Keratinocyte (primary cell): ENCODE data around the gene B4GALNT3. TPM values are rescaled to one million over a fixed set of nuclear protein-coding genes. Genes with fewer than 3 reads are reported as not detected.

Source experiments
- DNase-seq: peaks from one replicate; pipeline ENCODE4 v3.0.0-alpha.2; 2011; ENCODE audit warnings: low read depth, missing footprints, low spot score
- FAIRE-seq: peaks from 2 replicates; lab custom pipeline; 2011; peaks lifted over from hg19 to GRCh38; lab: Jason Lieb, UNC
- H2AFZ ChIP-seq: 2 replicates; pipeline ENCODE4 v1.6.0; 2012; ENCODE audit warnings: low read length, control low read depth, inconsistent platforms; ENCODE audit not compliant: control insufficient read depth
- H3K27ac ChIP-seq: 2 replicates; pipeline ENCODE4 v1.5.1; 2011; ENCODE audit warnings: low read length; ENCODE audit not compliant: control insufficient read depth, insufficient read depth
- H3K27me3 ChIP-seq: 3 replicates; pipeline ENCODE4 v1.6.0; 2011; ENCODE audit warnings: low read length; ENCODE audit not compliant: control insufficient read depth, insufficient read depth; ENCODE audit errors: extremely low read depth
- H3K36me3 ChIP-seq, 2 experiments: 2 replicates in 1 of 2; 3 replicates in 1 of 2; pipeline ENCODE4 v1.5.1; 2011; ENCODE audit warnings: low read length in 2 of 2, mild to moderate bottlenecking in 1 of 2; ENCODE audit not compliant: control insufficient read depth in 2 of 2, insufficient read depth in 2 of 2; ENCODE audit errors: extremely low read depth in 1 of 2
- H3K4me1 ChIP-seq: 3 replicates; pipeline ENCODE4 v1.5.1; 2011; ENCODE audit warnings: low read length; ENCODE audit not compliant: control insufficient read depth, insufficient read depth; ENCODE audit errors: extremely low read depth
- H3K4me2 ChIP-seq: 3 replicates; pipeline ENCODE4 v1.6.0; 2011; ENCODE audit warnings: low read depth, low read length; ENCODE audit not compliant: control insufficient read depth, insufficient read depth; ENCODE audit errors: extremely low read depth
- H3K4me3 ChIP-seq, 3 experiments: fragments of 200-600 bp in 1 of 3; sonication (generic) in 1 of 3; 2 replicates in 2 of 3; 3 replicates in 1 of 3; pipeline ENCODE4 v1.5.1; 2011 to 2016; ENCODE audit warnings: low read length in 3 of 3, mild to moderate bottlenecking in 3 of 3, control low read depth in 2 of 3, inconsistent platforms in 1 of 3, low read depth in 1 of 3, mixed read lengths in 1 of 3, mixed run types in 1 of 3, moderate library complexity in 1 of 3; ENCODE audit not compliant: control insufficient read depth in 2 of 3, insufficient read depth in 2 of 3; ENCODE audit errors: extremely low read depth in 1 of 3
- H3K79me2 ChIP-seq: 2 replicates; pipeline ENCODE4 v1.6.0; 2012; ENCODE audit warnings: low read length; ENCODE audit not compliant: control insufficient read depth, insufficient read depth
- H3K9ac ChIP-seq: 3 replicates; pipeline ENCODE4 v1.6.0; 2011; ENCODE audit warnings: low read length; ENCODE audit not compliant: control insufficient read depth, insufficient read depth; ENCODE audit errors: extremely low read depth
- H3K9me1 ChIP-seq: 3 replicates; pipeline ENCODE4 v1.6.0; 2011; ENCODE audit warnings: low read length; ENCODE audit not compliant: control insufficient read depth, insufficient read depth; ENCODE audit errors: extremely low read depth
- H3K9me3 ChIP-seq: 2 replicates; pipeline ENCODE4 v1.5.1; 2012; ENCODE audit warnings: low read depth, low read length; ENCODE audit not compliant: control insufficient read depth
- H4K20me1 ChIP-seq: 3 replicates; pipeline ENCODE4 v1.6.0; 2011; ENCODE audit warnings: low read length; ENCODE audit not compliant: control insufficient read depth, insufficient read depth; ENCODE audit errors: extremely low read depth
- EZH2 ChIP-seq: IDR thresholded peaks from one replicate; pipeline ENCODE4 v1.6.1; 2012; ENCODE audit warnings: inconsistent platforms, mild to moderate bottlenecking, low read length, moderate library complexity
- dilution Hi-C: fragments of 300-500 bp; cut with MboI; formaldehyde crosslinking; loops from one replicate; pipeline ENCODE4 v1.7.0; 2020; ENCODE audit warnings: low sequenced_read_pairs; ENCODE audit not compliant: extremely low pct_ligation_motif_present
- polyA plus RNA-seq, 5 experiments: library from polyadenylated mRNA; depleted of rRNA in 3 of 5; stranded (reverse) in 3 of 5; stranded (forward) in 1 of 5; unstranded in 1 of 5; fragments of >200 nt; gene quantifications; 1 replicate in 1 of 5; 2 replicates in 3 of 5; 3 replicates in 1 of 5; pipeline versions ENCODE4 v1.2.1 to v1.2.3, GENCODE V29; 2011 to 2012; ENCODE audit warnings: missing spikeins in 2 of 5, low read depth in 1 of 5, low replicate concordance in 1 of 5
- TF ChIP-seq, protein P1 (sequence below), 3 experiments: IDR thresholded peaks in 1 of 3; conservative IDR thresholded peaks in 1 of 3; optimal IDR thresholded peaks in 1 of 3; 2 replicates in 2 of 3; 3 replicates in 1 of 3; pipeline versions ENCODE3 to v1.5.1; 2011; ENCODE audit warnings: low read length in 3 of 3, mild to moderate bottlenecking in 3 of 3, moderate library complexity in 2 of 3, control low read depth in 1 of 3, inconsistent platforms in 1 of 3; ENCODE audit not compliant: insufficient read depth in 2 of 3; ENCODE audit errors: extremely low read depth in 1 of 3

The B4GALNT3 gene
- polyA plus RNA-seq, 1 donor (not counting 4 experiments of a cell fraction or from before 2014, with no cell fraction given) = 7.5 TPM

DNA sequence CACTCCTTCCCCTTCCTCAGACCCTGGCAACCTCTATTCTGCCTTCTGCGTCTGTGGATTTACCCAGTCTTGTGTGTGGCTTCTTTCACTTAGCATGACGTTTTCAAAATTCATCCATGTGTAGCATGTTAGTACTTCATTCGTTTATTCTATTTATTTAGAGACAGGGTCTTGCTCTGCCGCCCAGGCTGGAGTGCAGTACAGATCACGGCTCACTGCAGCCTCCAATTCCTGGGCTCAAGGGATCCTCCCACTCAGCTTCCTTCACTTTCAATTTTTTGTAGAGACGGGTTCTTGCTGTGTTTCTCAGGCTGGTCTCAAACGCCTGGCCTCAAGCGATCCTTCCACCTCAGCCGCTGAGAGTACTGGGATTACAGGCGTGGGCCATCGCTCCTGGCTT lies 37.0 kb downstream of the B4GALNT3 start:
- Histone ChIP-seq H3K27ac (no peak overlapping the region), H3K4me1 (no peaks in the 10 kb centered on the region), H3K4me2 (no peak overlapping the region), H3K27me3 (no peaks in the 10 kb centered on the region), H2AFZ (no peak overlapping the region), H3K9me3 (no peaks in the 10 kb centered on the region), H3K79me2 (no peaks in the 10 kb centered on the region), H4K20me1 (no peaks in the 10 kb centered on the region), H3K9me1 (no peaks in the 10 kb centered on the region), H3K36me3 (no peaks in the 10 kb centered on the region), H3K9ac (no peak overlapping the region), H3K4me3 (no peak overlapping the region)
- TF ChIP-seq EZH2 = no peak
- TF ChIP-seq, protein P1, sequence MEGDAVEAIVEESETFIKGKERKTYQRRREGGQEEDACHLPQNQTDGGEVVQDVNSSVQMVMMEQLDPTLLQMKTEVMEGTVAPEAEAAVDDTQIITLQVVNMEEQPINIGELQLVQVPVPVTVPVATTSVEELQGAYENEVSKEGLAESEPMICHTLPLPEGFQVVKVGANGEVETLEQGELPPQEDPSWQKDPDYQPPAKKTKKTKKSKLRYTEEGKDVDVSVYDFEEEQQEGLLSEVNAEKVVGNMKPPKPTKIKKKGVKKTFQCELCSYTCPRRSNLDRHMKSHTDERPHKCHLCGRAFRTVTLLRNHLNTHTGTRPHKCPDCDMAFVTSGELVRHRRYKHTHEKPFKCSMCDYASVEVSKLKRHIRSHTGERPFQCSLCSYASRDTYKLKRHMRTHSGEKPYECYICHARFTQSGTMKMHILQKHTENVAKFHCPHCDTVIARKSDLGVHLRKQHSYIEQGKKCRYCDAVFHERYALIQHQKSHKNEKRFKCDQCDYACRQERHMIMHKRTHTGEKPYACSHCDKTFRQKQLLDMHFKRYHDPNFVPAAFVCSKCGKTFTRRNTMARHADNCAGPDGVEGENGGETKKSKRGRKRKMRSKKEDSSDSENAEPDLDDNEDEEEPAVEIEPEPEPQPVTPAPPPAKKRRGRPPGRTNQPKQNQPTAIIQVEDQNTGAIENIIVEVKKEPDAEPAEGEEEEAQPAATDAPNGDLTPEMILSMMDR (optimal IDR thresholded peaks at IDR 0.05 in 1 of 3, IDR thresholded peaks at IDR 0.05 in 1 of 3, conservative IDR thresholded peaks at IDR 0.05 in 1 of 3; ENCODE audit: extremely low read depth in 1 of 3, insufficient read depth in 2 of 3, low read length in 3 of 3) = no peak
- dilution Hi-C loops = no loop called here
- FAIRE-seq (no peak), DNase-seq (no peak)

DNA sequence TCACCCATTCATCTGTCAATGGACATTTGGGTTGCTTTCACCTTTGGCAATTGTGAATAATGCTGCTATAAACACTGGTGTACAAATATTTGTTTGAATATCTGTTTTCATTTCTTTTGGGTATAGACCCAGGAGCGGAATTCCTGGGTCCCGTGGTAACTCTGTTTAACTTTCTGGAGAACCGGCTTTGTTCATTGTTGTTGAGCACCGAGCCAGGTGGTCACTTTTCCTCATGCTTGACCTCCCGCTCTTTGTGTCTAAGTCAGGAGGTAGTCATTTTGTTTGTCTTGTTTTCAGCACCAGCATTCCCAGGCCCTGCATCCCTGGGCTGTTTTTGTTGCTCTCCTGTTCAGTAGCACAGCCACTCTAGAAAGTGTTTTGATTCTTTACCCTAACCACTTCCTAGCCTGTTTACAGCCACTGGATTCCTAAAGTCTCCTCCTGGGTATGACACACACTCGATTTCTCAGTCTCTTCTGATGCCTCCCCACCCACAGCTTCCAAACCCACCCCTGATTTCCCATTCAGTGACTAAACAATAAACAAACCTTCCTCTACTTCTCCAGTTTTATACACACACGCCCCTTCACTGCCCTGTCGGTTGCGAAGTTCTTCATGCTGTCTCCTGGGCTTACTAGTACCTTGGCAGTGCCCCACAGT lies 37.9 kb downstream of the B4GALNT3 start:
- Histone ChIP-seq H3K4me1 (no peaks in the 10 kb centered on the region), H3K9me1 (no peaks in the 10 kb centered on the region), H3K9me3 (no peaks in the 10 kb centered on the region), H3K4me3 (no peak overlapping the region), H4K20me1 (no peaks in the 10 kb centered on the region), H3K27ac (no peak overlapping the region), H3K4me2 (no peak overlapping the region), H3K9ac (no peak overlapping the region), H3K27me3 (no peaks in the 10 kb centered on the region), H3K36me3 (no peaks in the 10 kb centered on the region), H3K79me2 (no peaks in the 10 kb centered on the region), H2AFZ (no peak overlapping the region)
- dilution Hi-C loops = no loop called here
- DNase-seq (no peak), FAIRE-seq (no peak)
- TF ChIP-seq, protein P1 (optimal IDR thresholded peaks at IDR 0.05 in 1 of 3, IDR thresholded peaks at IDR 0.05 in 1 of 3, conservative IDR thresholded peaks at IDR 0.05 in 1 of 3; ENCODE audit: extremely low read depth in 1 of 3, insufficient read depth in 2 of 3, low read length in 3 of 3) = no peak
- TF ChIP-seq EZH2 = no peak
